HG03575 (cell line): Measurements from ENCODE around the gene RPS15.

Experiments used
- ATAC-seq: cut with Tn5 transposase; IDR thresholded peaks from one replicate; pipeline ENCODE4 v1.9.1; 2021; ENCODE audit not compliant: unreplicated experiment, insufficient number of reproducible peaks, low FRiP score; ENCODE audit errors: extremely low read depth

Gene RPS15

GRCh38 chr19:1401138-1401888 is 36.9 kb upstream of the RPS15 start, which contains the start of gene GAMT:
TSS of gene GAMT (minus strand) at chr19:1401542. CDS start at chr19:1401476, 66 bp downstream.
- ATAC-seq, result no peak

GRCh38 chr19:1401889-1402217 is 36.3 kb upstream of the RPS15 start:
- no peak for ATAC-seq

GRCh38 chr19:1402411-1403070 is 35.7 kb upstream of the RPS15 start:
- ATAC-seq, result no peak

GRCh38 chr19:1406774-1407527 is 31.2 kb upstream of the RPS15 start:
- no peak for ATAC-seq

- no peak for ATAC-seq
Observed at GRCh38 chr19:1407528-1408299, 30.5 kb upstream of the RPS15 start, which contains the start of gene DAZAP1. TSS of gene DAZAP1 (plus strand) at chr19:1407586. CDS start at chr19:1407774, 188 bp downstream.

- ATAC-seq, result no peak
Observed at GRCh38 chr19:1408300-1409203, 29.6 kb upstream of the RPS15 start.

GRCh38 chr19:1409204-1410005 is 28.8 kb upstream of the RPS15 start:
- ATAC-seq, result no peak

GRCh38 chr19:1410136-1410786 is 27.9 kb upstream of the RPS15 start:
- ATAC-seq, result no peak

- no peak for ATAC-seq
Observed at GRCh38 chr19:1410789-1411188, 27.4 kb upstream of the RPS15 start.

- no peak for ATAC-seq
Observed at GRCh38 chr19:1411255-1412191, 26.7 kb upstream of the RPS15 start.

GRCh38 chr19:1412323-1412923 is 25.8 kb upstream of the RPS15 start:
- ATAC-seq, result no peak

GRCh38 chr19:1412995-1413800 is 25.0 kb upstream of the RPS15 start:
- no peak for ATAC-seq

GRCh38 chr19:1416014-1416841 is 22.0 kb upstream of the RPS15 start:
- no peak for ATAC-seq

GRCh38 chr19:1417145-1417544 is 21.1 kb upstream of the RPS15 start:
- ATAC-seq, result no peak
